H1 (cell line): Measurements from ENCODE around the gene SESN1. TPM values are rescaled to one million over a fixed set of nuclear protein-coding genes. Genes with fewer than 3 reads are reported as not detected.

ENCODE experiments used
- CTCF ChIA-PET: fragments of 300-600 bp; sonication (Branson Sonifier 250); formaldehyde crosslinking; loops from one replicate; lab custom pipeline; 2021; ENCODE audit not compliant: partially characterized antibody; lab: Charles Lee
- POLR2A ChIA-PET: fragments of 300-600 bp; sonication (Branson Sonifier 250); formaldehyde crosslinking; loops from one replicate; lab custom pipeline; 2021; ENCODE audit warnings: inconsistent platforms; ENCODE audit not compliant: partially characterized antibody; lab: Charles Lee
- DNase-seq, 2 experiments: peaks; one replicate each; pipeline versions ENCODE4 v3.0.0 to v3.0.0-alpha.2; 2010 to 2022; ENCODE audit warnings: low spot score in 2 of 2, low read depth in 1 of 2, mixed read lengths in 1 of 2
- FAIRE-seq: peaks from 2 replicates; lab custom pipeline; 2011; peaks lifted over from hg19 to GRCh38; lab: Jason Lieb, UNC
- H2AFZ ChIP-seq: 2 replicates; pipeline ENCODE4 v1.8.1; 2012; ENCODE audit warnings: low read length, inconsistent platforms
- H2AK5ac ChIP-seq: 2 replicates; pipeline ENCODE4 v1.6.1; 2013; ENCODE audit warnings: low read depth, low read length
- H2BK120ac ChIP-seq: replicated peaks from 2 replicates; pipeline ENCODE3; 2013; ENCODE audit warnings: low read depth, low read length, inconsistent platforms
- H2BK12ac ChIP-seq: 2 replicates; pipeline ENCODE4 v1.6.1; 2013; ENCODE audit warnings: low read depth, low read length
- H2BK15ac ChIP-seq: 2 replicates; pipeline ENCODE4 v1.6.1; 2013; ENCODE audit warnings: low read length
- H2BK20ac ChIP-seq: 2 replicates; pipeline ENCODE4 v1.6.1; 2013; ENCODE audit warnings: low read length
- H2BK5ac ChIP-seq: 2 replicates; pipeline ENCODE4 v1.6.1; 2013; ENCODE audit warnings: low read depth, low read length
- H3K14ac ChIP-seq: 2 replicates; pipeline ENCODE4 v1.6.1; 2013; ENCODE audit warnings: inconsistent platforms; ENCODE audit not compliant: insufficient read length
- H3K18ac ChIP-seq: 2 replicates; pipeline ENCODE4 v1.6.1; 2013; ENCODE audit warnings: low read length; ENCODE audit errors: extremely low read depth
- H3K23ac ChIP-seq: 2 replicates; pipeline ENCODE4 v1.6.1; 2013; ENCODE audit warnings: inconsistent platforms; ENCODE audit not compliant: insufficient read length
- H3K23me2 ChIP-seq: 2 replicates; pipeline ENCODE4 v1.6.1; 2013; ENCODE audit warnings: low read depth, low read length
- H3K27ac ChIP-seq: 2 replicates; pipeline ENCODE4 v1.6.1; 2011; ENCODE audit warnings: low read depth, low read length, inconsistent platforms
- H3K27me3 ChIP-seq, 4 experiments: replicated peaks in 1 of 4; 1 replicate in 1 of 4; 2 replicates in 3 of 4; pipeline versions ENCODE4 v1.6.1 to v1.8.1; 2011 to 2013; ENCODE audit warnings: low read length in 3 of 4, mild to moderate bottlenecking in 3 of 4, inconsistent platforms in 2 of 4, mixed read lengths in 2 of 4, moderate library complexity in 1 of 4; ENCODE audit not compliant: control insufficient read depth in 3 of 4, insufficient read depth in 3 of 4; ENCODE audit errors: extremely low read depth in 1 of 4
- H3K36me3 ChIP-seq, 4 experiments: 2 replicates each; pipeline versions ENCODE4 v1.6.1 to v1.8.1; 2011 to 2013; ENCODE audit warnings: mild to moderate bottlenecking in 4 of 4, low read length in 3 of 4, moderate library complexity in 2 of 4, control low read depth in 1 of 4, inconsistent platforms in 1 of 4; ENCODE audit not compliant: insufficient read depth in 4 of 4, control insufficient read depth in 2 of 4
- H3K4ac ChIP-seq: replicated peaks from 2 replicates; pipeline ENCODE3; 2013; ENCODE audit warnings: low read length, low read depth, mixed read lengths, inconsistent platforms; ENCODE audit not compliant: insufficient read length
- H3K4me1 ChIP-seq, 4 experiments: replicated peaks in 1 of 4; 1 replicate in 1 of 4; 2 replicates in 3 of 4; pipeline versions ENCODE4 v1.6.1 to v1.8.1; 2011 to 2013; ENCODE audit warnings: low read length in 3 of 4, inconsistent platforms in 2 of 4, mixed read lengths in 1 of 4; ENCODE audit not compliant: insufficient read depth in 4 of 4, control insufficient read depth in 3 of 4
- H3K4me2 ChIP-seq, 2 experiments: 2 replicates each; pipeline versions ENCODE4 v1.6.1 to v1.8.1; 2011 to 2013; ENCODE audit warnings: low read depth in 2 of 2, low read length in 2 of 2, control low read depth in 1 of 2, inconsistent platforms in 1 of 2, mild to moderate bottlenecking in 1 of 2; ENCODE audit not compliant: insufficient read depth in 1 of 2
- H3K4me3 ChIP-seq, 4 experiments: fragments of 200-600, 300-600 bp in 1 of 4; sonication (generic), shearing (Covaris generic), sonication (Bioruptor Twin) in 1 of 4; 2 replicates each; pipeline versions ENCODE4 v1.5.1 to v1.8.1; 2011 to 2016; ENCODE audit warnings: low read length in 4 of 4, low read depth in 3 of 4, control low read depth in 2 of 4, inconsistent platforms in 2 of 4, mild to moderate bottlenecking in 2 of 4, mixed read lengths in 1 of 4, moderate library complexity in 1 of 4; ENCODE audit not compliant: insufficient read depth in 2 of 4; ENCODE audit errors: extremely low read depth in 1 of 4
- H3K56ac ChIP-seq: replicated peaks from 2 replicates; pipeline ENCODE3; 2013; ENCODE audit warnings: low read depth, mild to moderate bottlenecking, mixed read lengths, low read length, inconsistent platforms; ENCODE audit not compliant: insufficient read length
- H3K79me1 ChIP-seq: 2 replicates; pipeline ENCODE4 v1.6.1; 2013; ENCODE audit warnings: low read depth, low read length, control low read depth
- H3K79me2 ChIP-seq, 2 experiments: 2 replicates each; pipeline versions ENCODE4 v1.6.1 to v1.8.1; 2012 to 2013; ENCODE audit warnings: low read length in 2 of 2, mild to moderate bottlenecking in 2 of 2, inconsistent platforms in 1 of 2; ENCODE audit not compliant: insufficient read depth in 2 of 2, control insufficient read depth in 1 of 2
- H3K9ac ChIP-seq, 4 experiments: replicated peaks in 1 of 4; 1 replicate in 1 of 4; 2 replicates in 3 of 4; pipeline versions ENCODE4 v1.6.1 to v1.8.1; 2011 to 2013; ENCODE audit warnings: low read depth in 3 of 4, low read length in 3 of 4, control low read depth in 2 of 4, mild to moderate bottlenecking in 2 of 4, moderate library complexity in 2 of 4, inconsistent platforms in 1 of 4; ENCODE audit errors: extremely low read depth in 1 of 4
- H3K9me3 ChIP-seq, 2 experiments: 2 replicates each; pipeline versions ENCODE4 v1.6.1 to v1.8.1; 2012 to 2013; ENCODE audit warnings: mild to moderate bottlenecking in 2 of 2, moderate library complexity in 2 of 2, control low read depth in 1 of 2, inconsistent platforms in 1 of 2, low read depth in 1 of 2, low read length in 1 of 2, mixed read lengths in 1 of 2; ENCODE audit not compliant: insufficient read depth in 2 of 2
- H4K20me1 ChIP-seq, 2 experiments: replicated peaks in 1 of 2; 2 replicates each; pipeline versions ENCODE3 to v1.8.1; 2011 to 2013; ENCODE audit warnings: inconsistent platforms in 2 of 2, low read length in 2 of 2, mild to moderate bottlenecking in 1 of 2; ENCODE audit not compliant: insufficient read depth in 2 of 2, control insufficient read depth in 1 of 2
- H4K5ac ChIP-seq: 2 replicates; pipeline ENCODE4 v1.6.1; 2013; ENCODE audit warnings: low read length, low read depth, mixed read lengths, inconsistent platforms; ENCODE audit not compliant: insufficient read length
- H4K8ac ChIP-seq: 2 replicates; pipeline ENCODE4 v1.8.0; 2013; ENCODE audit warnings: mild to moderate bottlenecking, moderate library complexity, low read length, inconsistent platforms; ENCODE audit not compliant: insufficient read depth; ENCODE audit errors: extremely low read depth
- H4K91ac ChIP-seq: replicated peaks from 2 replicates; pipeline ENCODE3; 2013; ENCODE audit warnings: low read length, mixed read lengths, inconsistent platforms; ENCODE audit not compliant: insufficient read length
- BACH1 ChIP-seq: IDR thresholded peaks from 2 replicates; pipeline ENCODE4 v1.6.1; 2012; ENCODE audit warnings: low read length, improper control_type of control experiment
- CHD1 ChIP-seq: IDR thresholded peaks from 2 replicates; pipeline ENCODE4 v1.6.1; 2012; ENCODE audit warnings: low read depth, low read length, improper control_type of control experiment
- GABPA ChIP-seq: IDR thresholded peaks from 2 replicates; pipeline ENCODE4 v1.6.1; 2011; ENCODE audit warnings: mild to moderate bottlenecking, low read length, moderate library complexity, borderline replicate concordance; ENCODE audit not compliant: insufficient read depth
- MAFK ChIP-seq: IDR thresholded peaks from 2 replicates; pipeline ENCODE4 v1.6.1; 2012; ENCODE audit warnings: low read depth, mild to moderate bottlenecking, improper control_type of control experiment, low read length
- NRF1 ChIP-seq: IDR thresholded peaks from 2 replicates; pipeline ENCODE4 v1.6.1; 2011; ENCODE audit warnings: mild to moderate bottlenecking, low read depth, low read length, improper control_type of control experiment
- POLR2A ChIP-seq, 2 experiments: IDR thresholded peaks; 1 replicate in 1 of 2; 2 replicates in 1 of 2; pipeline ENCODE4 v1.6.1; 2011; ENCODE audit warnings: low read depth in 2 of 2, low read length in 2 of 2, mild to moderate bottlenecking in 2 of 2; ENCODE audit errors: control extremely low read depth in 1 of 2
- POU5F1 ChIP-seq: IDR thresholded peaks from 2 replicates; pipeline ENCODE4 v1.6.1; 2011; ENCODE audit warnings: low read depth, mild to moderate bottlenecking, low read length, moderate library complexity
- RBBP5 ChIP-seq: IDR thresholded peaks from 2 replicates; pipeline ENCODE4 v1.7.1; 2012; ENCODE audit warnings: low read depth, mild to moderate bottlenecking, inconsistent platforms, low read length, moderate library complexity, borderline replicate concordance
- RNF2 ChIP-seq: fragments of 200-900, 300-1000 bp; sonication (generic); IDR thresholded peaks from 2 replicates; pipeline ENCODE4 v1.7.1; 2016; ENCODE audit warnings: borderline replicate concordance, low read depth, mild to moderate bottlenecking, antibody characterized with exemption, low read length; ENCODE audit not compliant: poor library complexity, severe bottlenecking; ENCODE audit errors: missing control alignments
- RXRA ChIP-seq: IDR thresholded peaks from 2 replicates; pipeline ENCODE4 v1.6.1; 2011; ENCODE audit warnings: low read depth, mild to moderate bottlenecking, low read length, moderate library complexity; ENCODE audit not compliant: insufficient read depth
- SAP30 ChIP-seq: fragments of 300-600 bp; sonication (generic); IDR thresholded peaks from 2 replicates; pipeline ENCODE4 v1.7.1; 2012; ENCODE audit warnings: low read length, moderate library complexity, mild to moderate bottlenecking, inconsistent platforms; ENCODE audit not compliant: insufficient read depth, insufficient replicate concordance
- SIX5 ChIP-seq: IDR thresholded peaks from 2 replicates; pipeline ENCODE4 v1.6.1; 2011; ENCODE audit warnings: mild to moderate bottlenecking, low read depth, low read length
- SP4 ChIP-seq: IDR thresholded peaks from 2 replicates; pipeline ENCODE4 v1.6.1; 2012; ENCODE audit warnings: low read length, inconsistent platforms
- WGBS, 2 experiments: shearing (Covaris generic) in 1 of 2; methylation state at CpG; one replicate each; pipeline versions ENCODE4 v1.1.6 to v1.1.7; 2013 to 2015; ENCODE audit warnings: low lambda C conversion rate in 2 of 2, mixed read lengths in 2 of 2, inconsistent platforms in 1 of 2, low coverage in 1 of 2, missing lambda C conversion rate in 1 of 2; ENCODE audit not compliant: insufficient replicate concordance in 2 of 2, insufficient coverage in 1 of 2, insufficient read length in 1 of 2; ENCODE audit errors: extremely low coverage in 1 of 2, missing lambda C conversion rate in 1 of 2; 5-methylcytosine and 5-hydroxymethylcytosine counted together
- polyA plus RNA-seq, 7 experiments: library from polyadenylated mRNA; depleted of rRNA in 3 of 7; stranded (reverse) in 5 of 7; unstranded in 2 of 7; fragments of >200 nt in 5 of 7; fragments of 200-250 nt in 2 of 7; gene quantifications; 1 replicate in 5 of 7; 2 replicates in 1 of 7; 4 replicates in 1 of 7; pipeline versions ENCODE4 v1.2.1 to v1.2.3, GENCODE V29; 2011 to 2013; ENCODE audit warnings: missing spikeins in 2 of 7, mixed read lengths in 2 of 7
- total RNA-seq: library from RNA; stranded (reverse); fragmentation: NEBNext Ultra II Directional; extraction: Animal tissue kit (Norgen Biotek cat#: 25700); gene quantifications from 2 replicates; pipeline ENCODE4 v1.2.1, GENCODE V29; 2021
- TF ChIP-seq, protein P1 (sequence below): IDR thresholded peaks from 2 replicates; pipeline ENCODE4 v1.6.1; 2012; ENCODE audit warnings: inconsistent platforms

Gene SESN1
- total and polyA plus RNA-seq, 2 of the 8 experiments (the other 6 are each of a cell fraction or from before 2014, with no cell fraction given) = 12.8 to 15.6 TPM

DNA sequence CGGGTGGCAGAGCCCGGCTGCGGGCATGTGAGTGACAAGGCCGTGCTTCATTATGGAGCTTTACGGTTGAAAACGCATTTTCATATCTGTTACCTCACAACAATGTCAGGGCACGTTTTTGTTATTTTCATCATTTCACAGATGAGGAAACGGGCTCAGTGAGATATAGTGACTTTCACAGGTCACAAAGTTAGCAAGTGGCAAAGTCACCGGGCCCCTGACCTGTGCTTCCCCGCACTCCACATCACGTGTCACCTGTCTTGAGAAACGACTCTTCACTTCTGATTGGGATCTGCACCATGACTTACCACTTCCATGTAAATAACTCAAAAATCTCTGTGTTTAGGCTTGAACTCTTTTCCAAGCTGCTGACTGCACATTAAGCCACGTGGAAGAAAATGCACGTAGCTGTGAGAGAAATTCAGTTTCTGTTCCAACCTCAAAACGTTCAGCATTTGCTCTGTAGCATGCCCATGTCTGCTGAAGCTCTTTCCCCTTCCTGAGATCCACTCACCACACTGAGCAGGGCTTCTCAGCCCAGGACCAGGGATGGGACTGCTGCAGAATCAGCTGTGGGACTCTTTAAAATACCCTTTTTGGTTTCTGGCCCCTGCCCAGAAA is 139.2 kb downstream of the SESN1 start:
- Histone ChIP-seq H3K4me3 (no peak overlapping the region), H2BK120ac (no peak overlapping the region), H2BK15ac (no peak overlapping the region), H2BK12ac (no peak overlapping the region), H2BK5ac (no peak overlapping the region), H3K27ac (no peak overlapping the region), H3K18ac (no peak overlapping the region), H3K79me1 (no peaks in the 10 kb centered on the region), H2AFZ (no peak overlapping the region), H3K36me3 (no peaks in the 10 kb centered on the region), H3K23me2 (no peaks in the 10 kb centered on the region), H4K5ac (no peak overlapping the region), H3K9me3 (no peaks in the 10 kb centered on the region), H4K8ac (no peak overlapping the region), H2AK5ac (no peak overlapping the region), H3K4ac (no peak overlapping the region), H4K20me1 (peaks cover 0 to 2% of the 10 kb centered on the region in 2 experiments), H2BK20ac (no peak overlapping the region), H3K9ac (no peak overlapping the region), H3K23ac (no peak overlapping the region), H3K4me1 (no peaks in the 10 kb centered on the region), H3K27me3 (no peaks in the 10 kb centered on the region), H4K91ac (no peak overlapping the region), H3K4me2 (no peak overlapping the region), H3K14ac (no peak overlapping the region), H3K79me2 (no peaks in the 10 kb centered on the region), H3K56ac (no peak overlapping the region)
- ChIA-PET CTCF (interaction anchor here (0.6 to 2.0 kb wide), 6 partner anchors 11 to 62 kb away, joined by 3 to 9 read pairs (median 4); no protein-coding TSS in a partner anchor), POLR2A (interaction anchor here (1.2 kb wide), 1 partner anchor 10 kb away, joined by 5 read pairs; no protein-coding TSS in a partner anchor)
- no peak for FAIRE-seq
- WGBS, 2 experiments = 85% methylated on average over 15 of the region's 15 CpGs; no CpG with 5 or more reads in 1 of the 2 experiments
- no peak for DNase-seq
- no peak for TF ChIP-seq SP4
- no peak for TF ChIP-seq MAFK
- TF ChIP-seq BACH1 = no peak
- no peak for TF ChIP-seq POLR2A (IDR thresholded peaks at IDR 0.05; ENCODE audit: control extremely low read depth in 1 of 2, low read depth in 2 of 2, low read length in 2 of 2)
- TF ChIP-seq, protein P1, sequence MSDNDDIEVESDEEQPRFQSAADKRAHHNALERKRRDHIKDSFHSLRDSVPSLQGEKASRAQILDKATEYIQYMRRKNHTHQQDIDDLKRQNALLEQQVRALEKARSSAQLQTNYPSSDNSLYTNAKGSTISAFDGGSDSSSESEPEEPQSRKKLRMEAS = no peak
- no peak for TF ChIP-seq SAP30
- TF ChIP-seq SIX5 = no peak
- no peak for TF ChIP-seq POU5F1
- TF ChIP-seq GABPA = no peak
- no peak for TF ChIP-seq NRF1
- TF ChIP-seq RXRA = no peak
- TF ChIP-seq RNF2 = no peak
- no peak for TF ChIP-seq CHD1
- TF ChIP-seq RBBP5 = no peak
